ENCODE results near the gene POLR1A. TPM values are rescaled to one million over a fixed set of nuclear protein-coding genes. Genes with fewer than 3 reads are reported as not detected.

POLR1A gene
- total RNA-seq, 1 experiment from 2014 or later = 25.5 TPM

GRCh38 chr2:86006524-86006923 is 99.2 kb downstream of the POLR1A start:
- H3K4me1 ChIP-seq (replicated peaks) = no peaks in the 10 kb centered on the region; the same call in 1 of the 2 replicates
- H3K4me3 ChIP-seq = no peak overlapping the region
- no peaks in the 10 kb centered on the region for H3K27me3 ChIP-seq (replicated peaks)
- H3K36me3 ChIP-seq = no peaks in the 10 kb centered on the region
- H3K9me3 ChIP-seq (replicated peaks) = peaks cover 6% of the 10 kb centered on the region; the same call in 1 of the 2 replicates
- H3K27ac ChIP-seq = no peak overlapping the region
- DNase-seq (ENCODE audit: low read depth in 1 of 2, low spot score in 2 of 2) = no peak

- Histone ChIP-seq H3K4me3 (no peak overlapping the region), H3K27me3 (replicated peaks) (no peaks in the 10 kb centered on the region), H3K36me3 (no peaks in the 10 kb centered on the region), H3K4me1 (replicated peaks) (peaks cover 24% of the 10 kb centered on the region), H3K9me3 (replicated peaks) (peaks cover 6% of the 10 kb centered on the region; the same call in 1 of the 2 replicates), H3K27ac (no peak overlapping the region)
- DNase-seq (ENCODE audit: low read depth in 1 of 2, low spot score in 2 of 2) = no peak
These were observed 101.7 kb downstream of the POLR1A start for GRCh38 chr2:86003967-86004366.

GRCh38 chr2:86003104-86003503 is 102.6 kb downstream of the POLR1A start:
- DNase-seq (ENCODE audit: low read depth in 1 of 2, low spot score in 2 of 2) = no peak
- Histone ChIP-seq H3K4me3 (no peak overlapping the region), H3K27ac (no peak overlapping the region), H3K36me3 (no peaks in the 10 kb centered on the region), H3K4me1 (replicated peaks) (peaks cover 32% of the 10 kb centered on the region), H3K27me3 (replicated peaks) (no peaks in the 10 kb centered on the region), H3K9me3 (replicated peaks) (peaks cover 6% of the 10 kb centered on the region; the same call in 1 of the 2 replicates)

DNA sequence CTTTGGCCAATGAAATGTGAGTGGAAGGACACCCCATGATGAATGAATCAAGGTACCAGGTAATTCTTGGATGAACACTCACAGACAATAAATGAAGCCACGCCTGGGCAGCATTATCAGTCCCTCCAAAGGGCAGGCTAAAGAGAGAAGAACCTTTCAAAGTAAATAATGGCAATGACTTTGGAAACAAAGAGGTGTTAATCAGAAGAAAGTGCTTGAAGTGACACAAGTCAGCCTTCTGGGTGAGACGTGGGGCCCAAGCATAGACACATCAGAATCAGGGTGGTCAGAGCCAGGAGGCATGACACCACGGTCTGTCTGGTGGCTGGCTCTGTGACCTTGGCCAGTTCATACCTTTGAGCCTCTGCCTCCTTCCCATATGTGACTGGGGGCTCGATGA is 103.3 kb downstream of the POLR1A start:
- no peak overlapping the region for H3K4me3 ChIP-seq
- peaks cover 40% of the 10 kb centered on the region for H3K4me1 ChIP-seq (replicated peaks)
- peaks cover 6% of the 10 kb centered on the region; the same call in 1 of the 2 replicates for H3K9me3 ChIP-seq (replicated peaks)
- no peak overlapping the region for H3K27ac ChIP-seq
- H3K36me3 ChIP-seq = no peaks in the 10 kb centered on the region
- no peaks in the 10 kb centered on the region for H3K27me3 ChIP-seq (replicated peaks)
- no peak for DNase-seq (ENCODE audit: low read depth in 1 of 2, low spot score in 2 of 2)

DNA sequence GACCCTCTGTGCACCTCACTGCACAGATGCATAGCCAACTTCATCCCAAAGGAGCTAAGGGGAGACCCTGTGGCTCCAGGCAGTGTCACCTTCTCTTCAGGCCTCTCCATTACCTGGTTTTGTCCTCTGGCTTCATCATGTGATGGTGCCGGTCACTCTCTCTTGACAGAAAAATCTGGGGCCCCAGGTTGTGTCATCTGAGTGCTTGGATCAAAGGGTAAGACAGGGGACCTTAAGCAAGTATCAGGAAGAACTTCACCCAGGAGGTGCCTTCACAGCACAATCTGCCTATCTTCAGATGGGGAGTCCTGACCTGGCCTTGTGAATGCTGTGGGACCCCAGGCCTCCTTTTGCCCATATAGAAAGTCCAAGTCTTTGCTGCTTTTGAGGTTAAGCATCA is 104.4 kb downstream of the POLR1A start:
- 0 out of 2 replicates have a peak, but pooled peaks cover 2% of the 10 kb centered on the region for H3K9me3 ChIP-seq (replicated peaks)
- H3K4me1 ChIP-seq (replicated peaks) = peaks cover 50% of the 10 kb centered on the region
- no peak for DNase-seq (ENCODE audit: low read depth in 1 of 2, low spot score in 2 of 2)
- H3K27me3 ChIP-seq (replicated peaks) = no peaks in the 10 kb centered on the region
- no peak overlapping the region for H3K27ac ChIP-seq
- no peak overlapping the region for H3K4me3 ChIP-seq
- H3K36me3 ChIP-seq = no peaks in the 10 kb centered on the region

DNA sequence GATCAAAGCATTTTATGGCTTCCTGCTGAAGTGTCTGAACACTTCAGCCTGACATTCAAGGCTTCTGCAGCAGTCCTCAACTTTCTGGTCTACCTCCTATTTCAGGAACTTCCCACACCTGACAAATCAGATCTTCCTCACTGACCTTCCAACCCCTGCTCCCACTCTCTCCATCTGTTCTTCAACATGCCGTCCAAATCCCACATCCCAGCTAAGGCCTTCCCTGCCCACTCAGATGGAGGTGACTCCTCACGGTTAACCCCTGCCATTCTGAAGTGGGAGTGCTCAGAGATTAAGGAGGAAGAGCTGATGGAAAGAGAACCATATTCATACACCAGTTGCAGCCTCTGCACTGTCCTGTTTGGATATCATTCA is 104.8 kb downstream of the POLR1A start:
- peaks cover 54% of the 10 kb centered on the region for H3K4me1 ChIP-seq (replicated peaks)
- H3K27ac ChIP-seq = peak overlapping the region; percentile 94
- DNase-seq (ENCODE audit: low read depth in 1 of 2, low spot score in 2 of 2) = no peak
- 0 out of 2 replicates have a peak, but pooled peaks cover 2% of the 10 kb centered on the region for H3K9me3 ChIP-seq (replicated peaks)
- no peaks in the 10 kb centered on the region for H3K27me3 ChIP-seq (replicated peaks)
- H3K36me3 ChIP-seq = no peaks in the 10 kb centered on the region
- H3K4me3 ChIP-seq = no peak overlapping the region

DNA sequence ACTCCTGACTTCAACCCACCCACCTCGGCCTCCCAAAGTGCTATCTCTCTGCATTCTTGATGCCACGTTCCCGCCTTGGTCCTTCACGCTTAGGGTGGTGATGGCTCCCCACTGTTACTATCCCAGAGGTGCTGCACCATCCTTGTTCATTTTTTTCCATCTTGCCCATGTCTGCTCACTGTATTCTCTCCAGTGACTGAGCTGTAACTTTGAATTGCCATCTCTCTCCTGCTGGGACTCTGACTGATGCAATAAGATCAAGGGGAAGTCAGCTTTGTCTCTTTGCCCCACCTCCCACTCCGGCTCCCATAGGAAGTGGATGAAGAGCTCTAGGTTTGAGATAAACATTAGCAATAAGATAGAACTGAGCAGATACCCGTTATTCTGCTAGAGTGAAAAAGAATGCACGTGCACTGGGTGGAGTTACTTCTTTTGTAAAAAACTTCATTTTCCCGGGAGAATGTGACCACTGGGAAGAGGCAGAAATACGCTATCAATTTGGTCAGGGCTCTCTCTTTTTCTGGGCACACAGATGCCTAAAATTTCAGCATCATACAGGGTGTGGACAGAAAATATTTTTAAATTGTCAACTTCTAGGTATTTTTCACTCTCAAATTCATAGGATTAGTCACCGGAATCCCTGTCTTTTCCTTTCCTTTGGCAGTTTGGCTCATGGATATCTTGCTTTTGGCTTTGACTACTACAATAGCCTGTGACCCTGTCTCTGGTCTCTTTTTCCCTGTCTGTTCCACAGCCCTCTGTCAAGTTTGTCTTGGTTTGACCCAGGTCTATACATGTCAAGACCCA is 105.4 kb downstream of the POLR1A start:
- DNase-seq (ENCODE audit: low read depth in 1 of 2, low spot score in 2 of 2) = peak in 1 of 2 experiments; percentile 28
- Histone ChIP-seq H3K27ac (peak overlapping the region; percentile 94), H3K27me3 (replicated peaks) (no peaks in the 10 kb centered on the region), H3K36me3 (no peaks in the 10 kb centered on the region), H3K9me3 (replicated peaks) (no peaks in the 10 kb centered on the region), H3K4me3 (no peak overlapping the region), H3K4me1 (replicated peaks) (peaks cover 58% of the 10 kb centered on the region)

- H3K36me3 ChIP-seq = no peaks in the 10 kb centered on the region
- H3K27ac ChIP-seq = peak overlapping the region; percentile 94
- DNase-seq (ENCODE audit: low read depth in 1 of 2, low spot score in 2 of 2) = peak in 1 of 2 experiments; percentile 19
- no peaks in the 10 kb centered on the region for H3K27me3 ChIP-seq (replicated peaks)
- H3K9me3 ChIP-seq (replicated peaks) = no peaks in the 10 kb centered on the region
- H3K4me3 ChIP-seq = no peak overlapping the region
- H3K4me1 ChIP-seq (replicated peaks) = peaks cover 69% of the 10 kb centered on the region
These were observed 106.4 kb downstream of the POLR1A start for GRCh38 chr2:85999061-85999831.

DNA sequence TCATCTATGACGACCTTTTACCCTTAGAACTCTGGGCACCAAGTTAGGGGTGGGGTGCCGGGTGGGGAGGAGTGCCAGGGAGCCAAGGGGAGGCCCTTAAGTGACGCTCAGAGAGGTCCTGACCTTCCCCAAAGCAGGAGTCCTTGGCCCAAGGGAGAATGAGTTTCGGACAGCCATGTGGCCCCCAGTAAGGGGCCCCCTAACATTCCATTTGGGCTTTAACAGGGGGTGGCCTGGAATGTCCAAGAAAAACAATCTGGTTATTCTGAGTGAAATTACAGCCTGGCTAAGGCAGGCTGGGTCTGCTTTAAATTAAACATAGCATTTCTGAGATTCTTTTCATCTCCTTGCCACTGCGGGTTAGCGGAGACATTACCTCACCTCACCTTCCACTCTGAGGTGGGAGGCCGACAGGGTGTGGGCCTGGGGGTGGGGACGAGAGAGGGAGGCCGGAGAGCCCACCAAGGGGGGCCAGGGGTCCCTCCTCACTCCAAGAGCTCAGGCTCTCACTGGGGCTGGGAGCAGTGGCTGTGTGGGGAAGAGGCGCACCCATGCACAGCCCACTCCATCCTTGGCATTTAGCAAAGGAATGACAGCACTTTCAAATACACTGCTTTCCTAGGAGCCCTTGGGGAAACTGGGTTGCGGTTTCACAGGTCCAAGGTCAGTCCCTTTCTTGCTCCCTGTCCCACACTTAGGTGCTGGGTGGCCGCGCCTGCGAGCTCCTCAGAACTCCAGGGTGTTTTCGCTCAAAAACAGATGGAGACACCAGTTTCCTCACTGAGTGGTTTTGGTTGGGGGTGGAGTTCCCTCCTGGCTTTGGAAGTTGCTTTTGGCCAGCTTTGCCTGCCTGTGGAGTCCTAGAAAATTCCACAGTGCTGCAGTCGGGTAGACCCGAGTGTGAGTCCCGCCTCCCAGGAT is 107.4 kb downstream of the POLR1A start:
- Histone ChIP-seq H3K27ac (peak overlapping the region; percentile 94), H3K9me3 (replicated peaks) (no peaks in the 10 kb centered on the region), H3K27me3 (replicated peaks) (no peaks in the 10 kb centered on the region), H3K36me3 (no peaks in the 10 kb centered on the region), H3K4me3 (no peak overlapping the region), H3K4me1 (replicated peaks) (peaks cover 78% of the 10 kb centered on the region)
- DNase-seq (ENCODE audit: low read depth in 1 of 2, low spot score in 2 of 2) = peak; percentile 95 to 96

GRCh38 chr2:85997017-85997970 is 108.4 kb downstream of the POLR1A start:
- no peaks in the 10 kb centered on the region for H3K36me3 ChIP-seq
- no peaks in the 10 kb centered on the region for H3K9me3 ChIP-seq (replicated peaks)
- H3K4me1 ChIP-seq (replicated peaks) = peaks cover 79% of the 10 kb centered on the region
- H3K4me3 ChIP-seq = no peak overlapping the region
- no peaks in the 10 kb centered on the region for H3K27me3 ChIP-seq (replicated peaks)
- peak overlapping the region; percentile 94 for H3K27ac ChIP-seq
- peak; percentile 64 to 67 for DNase-seq (ENCODE audit: low read depth in 1 of 2, low spot score in 2 of 2)

GRCh38 chr2:85996591-85996990 is 109.1 kb downstream of the POLR1A start:
- DNase-seq (ENCODE audit: low read depth in 1 of 2, low spot score in 2 of 2) = peak in 1 of 2 experiments; percentile 18
- Histone ChIP-seq H3K4me3 (no peak overlapping the region), H3K27me3 (replicated peaks) (no peaks in the 10 kb centered on the region), H3K36me3 (no peaks in the 10 kb centered on the region), H3K27ac (peak overlapping the region; percentile 94), H3K4me1 (replicated peaks) (peaks cover 79% of the 10 kb centered on the region), H3K9me3 (replicated peaks) (no peaks in the 10 kb centered on the region)

DNA sequence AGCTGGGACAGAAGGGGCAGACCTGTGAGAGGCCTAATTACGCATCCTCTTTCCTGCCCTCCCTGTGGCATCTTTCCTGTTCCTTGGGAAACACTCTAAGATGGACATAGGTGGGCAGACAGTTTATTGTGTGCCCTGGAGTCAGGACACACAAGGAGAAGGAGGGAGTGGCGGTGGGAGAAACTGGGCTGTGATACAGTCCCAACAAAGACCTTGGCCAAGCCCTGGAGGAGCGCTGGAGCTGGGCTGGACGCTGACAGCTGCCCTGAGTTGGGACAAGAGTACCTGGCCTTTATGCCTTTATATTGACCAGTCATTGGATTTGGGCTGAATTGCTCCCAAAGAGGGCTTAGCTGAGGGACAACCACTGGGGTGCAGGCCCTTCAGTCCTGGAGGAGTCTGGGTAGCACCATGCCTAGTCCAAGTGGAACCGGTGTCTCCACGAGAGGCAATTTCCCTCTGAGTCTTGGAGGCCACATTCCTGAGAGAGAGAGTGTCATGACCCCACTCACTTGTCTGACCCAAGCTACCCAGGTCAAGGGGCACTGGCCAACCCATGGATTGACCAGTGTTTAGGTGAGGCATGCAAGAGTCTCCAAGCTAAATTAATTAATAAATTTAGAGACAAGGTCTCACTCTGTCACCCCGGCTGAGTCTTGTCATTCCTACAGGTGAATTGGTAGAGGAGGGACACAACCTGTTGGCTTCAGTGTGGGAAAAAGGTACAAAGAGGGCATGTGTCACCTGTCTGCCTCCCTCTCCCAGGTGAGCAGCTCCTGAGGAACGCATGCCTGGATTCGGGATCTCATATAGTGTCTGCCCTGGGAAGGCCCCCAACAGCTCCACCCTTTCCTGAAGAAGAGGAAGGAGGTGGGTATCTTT is 109.8 kb downstream of the POLR1A start:
- Histone ChIP-seq H3K36me3 (no peaks in the 10 kb centered on the region), H3K27me3 (replicated peaks) (no peaks in the 10 kb centered on the region), H3K27ac (no peak overlapping the region), H3K4me3 (no peak overlapping the region), H3K9me3 (replicated peaks) (no peaks in the 10 kb centered on the region), H3K4me1 (replicated peaks) (peaks cover 75% of the 10 kb centered on the region)
- no peak for DNase-seq (ENCODE audit: low read depth in 1 of 2, low spot score in 2 of 2)
